Measurements from ENCODE around the gene NUCB2.

DNA sequence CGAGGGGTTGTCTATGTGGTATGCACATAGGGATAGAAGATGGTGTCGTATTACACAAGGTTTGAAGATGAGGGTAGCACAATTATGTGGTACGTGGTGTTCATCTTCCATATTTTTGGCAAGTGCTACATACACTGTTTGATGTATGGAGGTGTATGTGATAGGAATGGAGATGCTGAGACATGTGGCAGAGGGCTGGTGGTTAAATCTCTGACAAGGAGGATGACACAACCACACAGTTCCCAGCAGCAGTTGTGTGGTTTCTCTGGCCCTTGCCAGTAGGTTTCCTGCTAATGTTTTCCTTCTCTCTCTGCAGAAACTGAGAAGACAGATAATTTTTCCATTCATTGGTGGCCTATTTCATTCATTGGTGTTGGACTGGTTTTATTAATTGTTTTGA, 92.0 kb downstream of the NUCB2 start:
- TF ChIP-seq POLR2AphosphoS5 (IDR thresholded peaks at IDR 0.05; ENCODE audit: insufficient read depth, low read depth, low read length): no peak
- TF ChIP-seq, protein P1, sequence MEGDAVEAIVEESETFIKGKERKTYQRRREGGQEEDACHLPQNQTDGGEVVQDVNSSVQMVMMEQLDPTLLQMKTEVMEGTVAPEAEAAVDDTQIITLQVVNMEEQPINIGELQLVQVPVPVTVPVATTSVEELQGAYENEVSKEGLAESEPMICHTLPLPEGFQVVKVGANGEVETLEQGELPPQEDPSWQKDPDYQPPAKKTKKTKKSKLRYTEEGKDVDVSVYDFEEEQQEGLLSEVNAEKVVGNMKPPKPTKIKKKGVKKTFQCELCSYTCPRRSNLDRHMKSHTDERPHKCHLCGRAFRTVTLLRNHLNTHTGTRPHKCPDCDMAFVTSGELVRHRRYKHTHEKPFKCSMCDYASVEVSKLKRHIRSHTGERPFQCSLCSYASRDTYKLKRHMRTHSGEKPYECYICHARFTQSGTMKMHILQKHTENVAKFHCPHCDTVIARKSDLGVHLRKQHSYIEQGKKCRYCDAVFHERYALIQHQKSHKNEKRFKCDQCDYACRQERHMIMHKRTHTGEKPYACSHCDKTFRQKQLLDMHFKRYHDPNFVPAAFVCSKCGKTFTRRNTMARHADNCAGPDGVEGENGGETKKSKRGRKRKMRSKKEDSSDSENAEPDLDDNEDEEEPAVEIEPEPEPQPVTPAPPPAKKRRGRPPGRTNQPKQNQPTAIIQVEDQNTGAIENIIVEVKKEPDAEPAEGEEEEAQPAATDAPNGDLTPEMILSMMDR (IDR thresholded peaks at IDR 0.05; ENCODE audit: extremely low read depth in 1 of 2, insufficient read depth in 1 of 2, low read depth in 1 of 2, low read length in 2 of 2): no peak
